B cell (primary cell): Measurements from ENCODE around the gene AQR. TPM values are rescaled to one million over a fixed set of nuclear protein-coding genes. Genes with fewer than 3 reads are reported as not detected.

Source experiments
- ATAC-seq: fragments of 200-7000 bp; cut with Tn5 transposase; one replicate; pipeline ENCODE4 v1.10.0; 2021; ENCODE audit warnings: low read depth, mild to moderate bottlenecking, moderate number of reproducible peaks, moderate library complexity
- CTCF ChIA-PET: fragments of 350-600 bp; sonication (Branson Sonifier 250); formaldehyde crosslinking; loops from one replicate; lab custom pipeline; 2021; ENCODE audit warnings: antibody characterized with exemption, inconsistent platforms; lab: Charles Lee
- POLR2A ChIA-PET: fragments of 350-600 bp; sonication (Branson Sonifier 250); formaldehyde crosslinking; loops from one replicate; lab custom pipeline; 2021; ENCODE audit warnings: antibody characterized with exemption; lab: Charles Lee
- DNase-seq: peaks from one replicate; pipeline ENCODE4 v3.0.0; 2013
- H2AFZ ChIP-seq: 2 replicates; pipeline ENCODE4 v1.6.1; 2012; ENCODE audit warnings: mild to moderate bottlenecking, low read depth, low read length; ENCODE audit not compliant: insufficient read depth, poor library complexity, severe bottlenecking
- H3K27ac ChIP-seq, 2 donors: 1 replicate in 1 of 2; 2 replicates in 1 of 2; pipeline ENCODE4 v1.5.1; 2012 to 2013; ENCODE audit warnings: low read length in 2 of 2, mild to moderate bottlenecking in 2 of 2, moderate library complexity in 1 of 2
- H3K27me3 ChIP-seq, 4 experiments: fragments of 200-600 bp in 1 of 4; sonication (generic) in 1 of 4; replicated peaks in 1 of 4; 1 replicate in 2 of 4; 2 replicates in 2 of 4; pipeline versions ENCODE4 v1.6.1 to v1.7.0; 2013 to 2016; ENCODE audit warnings: low read length in 3 of 4, mild to moderate bottlenecking in 2 of 4, mixed read lengths in 1 of 4, moderate library complexity in 1 of 4; ENCODE audit not compliant: insufficient read depth in 4 of 4, control insufficient read depth in 3 of 4; ENCODE audit errors: control extremely low read depth in 1 of 4
- H3K36me3 ChIP-seq, 2 experiments: replicated peaks in 1 of 2; 1 replicate in 1 of 2; 2 replicates in 1 of 2; pipeline versions ENCODE4 v1.6.1 to v1.7.1; 2013; ENCODE audit warnings: low read length in 1 of 2; ENCODE audit not compliant: insufficient read depth in 2 of 2, control insufficient read depth in 1 of 2; ENCODE audit errors: control extremely low read depth in 1 of 2, extremely low read depth in 1 of 2
- H3K4me1 ChIP-seq, 2 donors: fragments of 200-600 bp in 1 of 2; sonication (generic) in 1 of 2; 1 replicate in 1 of 2; 2 replicates in 1 of 2; pipeline versions ENCODE4 v1.5.1 to v1.6.1; 2013 to 2017; ENCODE audit warnings: low read length in 2 of 2; ENCODE audit not compliant: control insufficient read depth in 2 of 2, insufficient read depth in 2 of 2
- H3K4me2 ChIP-seq: replicated peaks from 2 replicates; pipeline ENCODE3; 2012; ENCODE audit warnings: mild to moderate bottlenecking, low read depth, low read length; ENCODE audit not compliant: poor library complexity, severe bottlenecking
- H3K4me3 ChIP-seq, 5 experiments: fragments of 200-600 bp in 1 of 5; sonication (generic) in 1 of 5; 1 replicate in 3 of 5; 2 replicates in 2 of 5; pipeline versions ENCODE4 v1.5.1 to v1.7.0; 2011 to 2016; ENCODE audit warnings: low read length in 4 of 5, mild to moderate bottlenecking in 4 of 5, low read depth in 2 of 5, control low read depth in 1 of 5, moderate library complexity in 1 of 5; ENCODE audit not compliant: insufficient read depth in 1 of 5; ENCODE audit errors: control extremely low read depth in 1 of 5, extremely low read depth in 1 of 5
- H3K79me2 ChIP-seq: fragments of 200-600 bp; sonication (generic); one replicate; pipeline ENCODE4 v1.6.0; 2016; ENCODE audit warnings: low read length; ENCODE audit not compliant: control insufficient read depth, insufficient read depth
- H3K9ac ChIP-seq: fragments of 200-600 bp; sonication (generic); 2 replicates; pipeline ENCODE4 v1.6.1; 2017; ENCODE audit warnings: mild to moderate bottlenecking, low read length, moderate library complexity
- H3K9me3 ChIP-seq, 3 donors: one replicate each; pipeline versions ENCODE4 v1.6.1 to v1.7.1; 2013; ENCODE audit warnings: low read length in 2 of 3; ENCODE audit not compliant: control insufficient read depth in 2 of 3, insufficient read depth in 1 of 3; ENCODE audit errors: control extremely low read depth in 1 of 3
- H4K20me1 ChIP-seq: 2 replicates; pipeline ENCODE4 v1.6.0; 2012; ENCODE audit warnings: mild to moderate bottlenecking, low read length; ENCODE audit not compliant: insufficient read depth, control insufficient read depth, poor library complexity, severe bottlenecking
- H3K27ac Mint-ChIP-seq: one replicate; pipeline ENCODE4 v1.8.0; 2021; ENCODE audit warnings: mixed read lengths
- H3K27me3 Mint-ChIP-seq: one replicate; pipeline ENCODE4 v1.8.0; 2021; ENCODE audit warnings: mixed read lengths
- H3K4me1 Mint-ChIP-seq: one replicate; pipeline ENCODE4 v1.8.0; 2021; ENCODE audit warnings: mixed read lengths
- H3K4me3 Mint-ChIP-seq: one replicate; pipeline ENCODE4 v1.8.0; 2021; ENCODE audit warnings: mixed read lengths
- H3K9me3 Mint-ChIP-seq: one replicate; pipeline ENCODE4 v1.8.0; 2022; ENCODE audit warnings: mixed read lengths; ENCODE audit not compliant: insufficient read depth
- CTCF ChIP-seq: fragments of 200-600 bp; IDR thresholded peaks from one replicate; pipeline ENCODE4 v1.8.0; 2022; ENCODE audit warnings: antibody characterized with exemption, mild to moderate bottlenecking
- EZH2 ChIP-seq: IDR thresholded peaks from 2 replicates; pipeline ENCODE4 v1.6.1; 2012; ENCODE audit warnings: borderline replicate concordance, low read depth, mild to moderate bottlenecking, moderate library complexity, low read length; ENCODE audit not compliant: insufficient read depth, poor library complexity, severe bottlenecking
- WGBS: methylation state at CpG from one replicate; pipeline ENCODE4 v1.1.5; 2013; ENCODE audit warnings: missing lambda C conversion rate; ENCODE audit not compliant: insufficient coverage; 5-methylcytosine and 5-hydroxymethylcytosine counted together
- intact Hi-C: fragments of 100-400 bp; cut with micrococcal nuclease; formaldehyde crosslinking; loops from one replicate; pipeline ENCODE4 v1.10.0; 2022
- polyA plus RNA-seq: library from polyadenylated mRNA; depleted of rRNA; stranded (reverse); fragments of >200 nt; gene quantifications from 2 replicates; pipeline ENCODE4 v1.2.3, GENCODE V29; 2012
- total RNA-seq, 2 donors: library from RNA; stranded (reverse); fragments of 120-200 nt in 1 of 2; gene quantifications; 1 replicate in 1 of 2; 2 replicates in 1 of 2; pipeline versions ENCODE4 v1.2.3 to v1.2.4, GENCODE V29; 2013 to 2022

AQR gene
- total and polyA plus RNA-seq, 2 donors (not counting 1 experiment from before 2014, with no cell fraction given), result 24.2 to 41.7 TPM

DNA sequence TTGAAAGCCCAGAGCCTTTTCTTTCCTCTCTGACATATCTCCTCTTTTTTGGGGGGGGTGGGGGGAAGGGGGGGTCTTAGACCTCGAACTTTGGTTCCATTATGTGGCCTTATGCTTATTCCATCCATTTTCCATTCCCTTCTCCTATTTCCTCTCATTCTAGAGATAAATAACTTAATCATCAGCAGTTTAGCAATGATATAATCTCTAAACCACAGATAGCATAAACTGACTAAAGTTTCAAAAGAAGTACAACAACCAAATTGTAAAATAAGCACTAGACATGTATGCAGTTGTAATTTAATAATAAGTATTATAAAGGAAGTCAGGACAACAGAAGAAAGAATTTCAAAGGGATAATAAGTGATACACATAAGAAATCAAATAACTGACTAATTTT lies 64.5 kb downstream of the AQR start:
- H2AFZ ChIP-seq, result no peak overlapping the region
- intact Hi-C loops, result no loop called here
- DNase-seq (no peak), ATAC-seq (no peak)
- TF ChIP-seq EZH2, result no peak
- no peak for TF ChIP-seq CTCF
- ChIA-PET CTCF (no interaction called here), POLR2A (no interaction called here)
- H3K27ac ChIP-seq, result no peak overlapping the region
- Mint-ChIP-seq H3K9me3 (no peaks in the 10 kb centered on the region), H3K27me3 (no peaks in the 10 kb centered on the region), H3K27ac (no peak overlapping the region), H3K4me1 (no peaks in the 10 kb centered on the region), H3K4me3 (no peak overlapping the region)
- peaks cover 40 to 69% of the 10 kb centered on the region in 2 experiments for H3K36me3 ChIP-seq
- no peaks in the 10 kb centered on the region for H3K9me3 ChIP-seq
- H3K4me3 ChIP-seq, result no peak overlapping the region
- H3K4me1 ChIP-seq, result no peaks in the 10 kb centered on the region
- H4K20me1 ChIP-seq, result no peaks in the 10 kb centered on the region
- no peaks in the 10 kb centered on the region for H3K27me3 ChIP-seq
- H3K9ac ChIP-seq, result no peak overlapping the region
- no peaks in the 10 kb centered on the region for H3K79me2 ChIP-seq
- H3K4me2 ChIP-seq, result no peak overlapping the region
- no CpG with 5 or more reads among the region's 1 CpG for WGBS

- H3K27me3 Mint-ChIP-seq, result no peaks in the 10 kb centered on the region
- H3K4me1 Mint-ChIP-seq, result no peaks in the 10 kb centered on the region
- Histone ChIP-seq H3K4me1 (no peaks in the 10 kb centered on the region), H3K36me3 (peaks cover 36 to 68% of the 10 kb centered on the region in 2 experiments), H3K9me3 (no peaks in the 10 kb centered on the region), H4K20me1 (no peaks in the 10 kb centered on the region), H2AFZ (no peak overlapping the region), H3K9ac (no peak overlapping the region), H3K27me3 (no peaks in the 10 kb centered on the region), H3K4me3 (no peak overlapping the region), H3K4me2 (no peak overlapping the region), H3K79me2 (no peaks in the 10 kb centered on the region), H3K27ac (no peak overlapping the region)
- ATAC-seq, result no peak
- no peak for DNase-seq
- intact Hi-C loops, result no loop called here
- TF ChIP-seq CTCF, result no peak
- no peak for TF ChIP-seq EZH2
- no peak overlapping the region for H3K27ac Mint-ChIP-seq
- ChIA-PET CTCF (no interaction called here), POLR2A (no interaction called here)
- H3K4me3 Mint-ChIP-seq, result no peak overlapping the region
- no peaks in the 10 kb centered on the region for H3K9me3 Mint-ChIP-seq
- no CpG with 5 or more reads among the region's 1 CpG for WGBS
Measured at GRCh38 chr15:34904527-34904926, 65.0 kb downstream of the AQR start.
